ENCODE data around the gene ZNF407.

DNA sequence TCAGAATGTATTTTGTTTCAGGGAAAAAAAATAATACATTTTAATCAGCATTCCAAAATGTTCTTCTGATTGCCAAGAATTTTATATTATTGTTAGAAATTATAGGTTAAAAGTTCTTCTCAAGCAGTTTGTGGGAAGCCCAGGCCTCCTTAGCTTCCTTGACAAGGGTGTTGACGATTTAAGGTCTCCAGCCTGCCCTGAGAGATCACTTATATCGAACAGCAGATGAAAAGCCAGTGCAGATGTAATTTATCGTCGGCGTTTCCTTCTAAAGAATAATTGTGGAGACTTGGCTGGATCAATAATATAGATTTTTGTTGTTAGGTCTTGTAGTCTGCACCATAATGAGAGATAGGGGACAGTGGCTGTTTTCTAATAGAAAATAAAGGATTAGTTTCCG is 280.6 kb downstream of the ZNF407 start:
- TF ChIP-seq CTCF (IDR thresholded peaks at IDR 0.05; ENCODE audit: low read length) (no peak), EZH2 (optimal IDR thresholded peaks at IDR 0.05; ENCODE audit: low read depth, low read length) (no peak), EZH2phosphoT487 (IDR thresholded peaks at IDR 0.05; ENCODE audit: low read length) (no peak)

Data from MM.1S (cell line).